HFF-Myc (cell line): ENCODE measurements around the gene ACOT4.
"Not testable (repeated sequence)": the region's sequence is repeated elsewhere in the genome, so short reads cannot be mapped to it uniquely, and the experiment has no call there.

ENCODE experiments used
- DNase-seq: peaks from one replicate; pipeline ENCODE4 v3.0.0-alpha.2; 2011; ENCODE audit warnings: low read depth; ENCODE audit errors: extremely low read depth
- H3K4me3 ChIP-seq: replicated peaks from 2 replicates; pipeline ENCODE4 v1.5.1; 2011; ENCODE audit warnings: low read depth, mild to moderate bottlenecking, control low read depth, low read length
- TF ChIP-seq, protein P1 (sequence below): IDR thresholded peaks from 2 replicates; pipeline ENCODE4 v1.5.1; 2012; ENCODE audit warnings: mild to moderate bottlenecking, low read depth, low read length, control low read depth; ENCODE audit errors: missing control alignments

Gene ACOT4, protein sequence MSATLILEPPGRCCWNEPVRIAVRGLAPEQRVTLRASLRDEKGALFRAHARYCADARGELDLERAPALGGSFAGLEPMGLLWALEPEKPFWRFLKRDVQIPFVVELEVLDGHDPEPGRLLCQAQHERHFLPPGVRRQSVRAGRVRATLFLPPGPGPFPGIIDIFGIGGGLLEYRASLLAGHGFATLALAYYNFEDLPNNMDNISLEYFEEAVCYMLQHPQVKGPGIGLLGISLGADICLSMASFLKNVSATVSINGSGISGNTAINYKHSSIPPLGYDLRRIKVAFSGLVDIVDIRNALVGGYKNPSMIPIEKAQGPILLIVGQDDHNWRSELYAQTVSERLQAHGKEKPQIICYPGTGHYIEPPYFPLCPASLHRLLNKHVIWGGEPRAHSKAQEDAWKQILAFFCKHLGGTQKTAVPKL

DNA sequence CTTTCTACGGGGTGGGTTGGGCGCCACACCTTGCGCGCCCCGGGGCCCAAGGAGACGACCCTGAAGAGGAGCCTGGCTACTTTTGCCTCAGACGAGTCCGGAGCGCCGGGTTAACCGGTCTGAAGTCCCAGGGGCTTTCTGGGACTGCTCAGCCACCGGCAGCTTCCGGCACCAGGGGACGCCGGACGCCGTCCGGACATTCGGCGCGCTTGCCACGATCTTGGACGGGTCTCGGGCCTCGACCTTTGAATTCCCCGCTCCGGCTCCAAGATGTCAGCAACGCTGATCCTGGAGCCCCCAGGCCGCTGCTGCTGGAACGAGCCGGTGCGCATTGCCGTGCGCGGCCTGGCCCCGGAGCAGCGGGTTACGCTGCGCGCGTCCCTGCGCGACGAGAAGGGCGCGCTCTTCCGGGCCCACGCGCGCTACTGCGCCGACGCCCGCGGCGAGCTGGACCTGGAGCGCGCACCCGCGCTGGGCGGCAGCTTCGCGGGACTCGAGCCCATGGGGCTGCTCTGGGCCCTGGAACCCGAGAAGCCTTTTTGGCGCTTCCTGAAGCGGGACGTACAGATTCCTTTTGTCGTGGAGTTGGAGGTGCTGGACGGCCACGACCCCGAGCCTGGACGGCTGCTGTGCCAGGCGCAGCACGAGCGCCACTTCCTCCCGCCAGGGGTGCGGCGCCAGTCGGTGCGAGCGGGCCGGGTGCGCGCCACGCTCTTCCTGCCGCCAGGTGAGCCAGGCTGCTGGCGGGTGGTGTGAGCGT lies at the start of gene ACOT4:
Gene ACOT4, plus strand, starts transcription at position 184 of the 760 bp plus-strand sequence. Its CDS starts 87 bp downstream, at position 271.
- TF ChIP-seq, protein P1, sequence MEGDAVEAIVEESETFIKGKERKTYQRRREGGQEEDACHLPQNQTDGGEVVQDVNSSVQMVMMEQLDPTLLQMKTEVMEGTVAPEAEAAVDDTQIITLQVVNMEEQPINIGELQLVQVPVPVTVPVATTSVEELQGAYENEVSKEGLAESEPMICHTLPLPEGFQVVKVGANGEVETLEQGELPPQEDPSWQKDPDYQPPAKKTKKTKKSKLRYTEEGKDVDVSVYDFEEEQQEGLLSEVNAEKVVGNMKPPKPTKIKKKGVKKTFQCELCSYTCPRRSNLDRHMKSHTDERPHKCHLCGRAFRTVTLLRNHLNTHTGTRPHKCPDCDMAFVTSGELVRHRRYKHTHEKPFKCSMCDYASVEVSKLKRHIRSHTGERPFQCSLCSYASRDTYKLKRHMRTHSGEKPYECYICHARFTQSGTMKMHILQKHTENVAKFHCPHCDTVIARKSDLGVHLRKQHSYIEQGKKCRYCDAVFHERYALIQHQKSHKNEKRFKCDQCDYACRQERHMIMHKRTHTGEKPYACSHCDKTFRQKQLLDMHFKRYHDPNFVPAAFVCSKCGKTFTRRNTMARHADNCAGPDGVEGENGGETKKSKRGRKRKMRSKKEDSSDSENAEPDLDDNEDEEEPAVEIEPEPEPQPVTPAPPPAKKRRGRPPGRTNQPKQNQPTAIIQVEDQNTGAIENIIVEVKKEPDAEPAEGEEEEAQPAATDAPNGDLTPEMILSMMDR, result no peak
- H3K4me3 ChIP-seq, result peak within 1 kb of the TSS; percentile 31
- no peak for DNase-seq

DNA sequence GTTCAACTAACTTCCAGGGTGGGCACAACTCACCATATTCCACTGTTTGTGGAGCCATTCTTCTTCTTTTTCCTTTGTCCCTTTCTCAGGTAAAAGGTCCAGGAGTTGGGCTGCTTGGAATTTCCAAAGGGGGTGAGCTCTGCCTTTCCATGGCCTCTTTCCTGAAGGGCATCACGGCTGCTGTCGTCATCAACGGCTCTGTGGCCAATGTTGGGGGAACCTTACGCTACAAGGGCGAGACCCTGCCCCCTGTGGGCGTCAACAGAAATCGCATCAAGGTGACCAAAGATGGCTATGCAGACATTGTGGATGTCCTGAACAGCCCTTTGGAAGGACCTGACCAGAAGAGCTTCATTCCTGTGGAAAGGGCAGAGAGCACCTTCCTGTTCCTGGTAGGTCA lies 48.7 kb upstream of the ACOT4 start:
- not testable (repeated sequence) for DNase-seq, H3K4me3 ChIP-seq

DNA sequence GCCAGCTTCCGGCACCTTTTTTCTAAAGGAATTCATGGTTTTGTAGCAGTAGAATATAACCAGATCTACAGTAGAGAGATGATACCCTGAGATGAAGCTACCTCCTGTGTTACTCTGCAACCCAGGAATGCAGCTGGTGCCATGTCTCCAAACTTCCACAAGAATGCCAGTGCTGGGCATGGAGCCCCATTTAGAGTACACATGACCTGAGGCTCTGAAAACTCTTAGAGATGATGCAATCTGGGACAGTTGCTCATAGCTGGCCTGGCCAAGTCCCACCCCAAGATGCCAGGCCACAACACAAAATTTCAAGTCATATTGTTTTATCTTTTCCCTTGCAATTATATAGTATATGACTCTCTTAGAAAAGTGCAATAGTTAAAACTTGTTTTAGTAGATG lies 46.3 kb upstream of the ACOT4 start:
- not testable (repeated sequence) for DNase-seq

DNA sequence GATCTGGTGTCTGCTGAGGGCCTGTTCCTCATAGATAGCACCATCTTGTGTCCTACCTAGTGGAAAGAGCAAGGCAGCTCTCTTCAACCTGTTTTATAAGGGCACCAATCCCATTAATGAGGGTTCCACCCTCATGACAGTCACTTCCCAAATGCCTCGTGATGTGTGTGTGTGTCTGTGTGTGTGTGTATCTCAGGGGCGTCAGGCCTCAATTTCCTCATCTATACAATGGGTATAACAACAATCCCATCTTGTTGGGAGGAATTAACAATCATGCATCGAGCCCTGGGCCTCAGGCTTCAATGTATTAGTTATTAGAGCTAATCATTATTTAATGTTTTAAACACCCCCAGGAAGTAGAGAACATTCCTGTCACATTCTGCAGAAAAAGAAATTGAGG lies 42.6 kb upstream of the ACOT4 start:
- H3K4me3 ChIP-seq, DNase-seq: not testable (repeated sequence)

More for the DNA sequence above, 46.3 kb upstream of the ACOT4 start:
- not testable (repeated sequence) for H3K4me3 ChIP-seq

DNA sequence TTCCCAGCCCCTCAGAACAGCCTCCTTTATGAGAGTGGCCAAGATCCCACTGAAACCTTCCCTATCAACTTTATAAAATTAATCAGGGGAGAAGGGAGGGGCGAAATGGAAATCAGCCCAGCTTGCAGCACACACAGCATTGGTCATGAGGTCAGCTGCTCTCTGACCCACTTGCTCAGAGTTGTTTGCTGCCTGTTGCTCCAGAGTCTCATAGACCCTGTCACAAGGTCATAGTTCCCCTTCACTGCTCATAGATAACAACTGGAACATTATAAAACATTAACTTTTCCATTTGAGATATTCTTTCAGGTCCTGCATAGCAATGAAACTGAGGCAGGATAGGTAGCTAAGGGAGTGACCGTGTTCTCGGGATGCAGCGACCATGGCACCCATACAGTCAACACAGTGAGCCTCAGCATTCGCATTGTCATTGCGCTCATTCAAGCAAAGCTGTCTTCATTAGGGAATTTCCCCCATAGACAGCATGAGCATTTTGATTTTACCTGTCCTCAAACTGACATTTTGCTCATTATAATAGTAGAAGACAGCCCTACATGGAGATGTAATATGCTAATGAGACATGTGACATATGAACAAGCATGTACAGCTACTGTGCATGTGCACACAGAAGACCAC lies 41.7 kb upstream of the ACOT4 start:
- not testable (repeated sequence) for DNase-seq, H3K4me3 ChIP-seq

DNA sequence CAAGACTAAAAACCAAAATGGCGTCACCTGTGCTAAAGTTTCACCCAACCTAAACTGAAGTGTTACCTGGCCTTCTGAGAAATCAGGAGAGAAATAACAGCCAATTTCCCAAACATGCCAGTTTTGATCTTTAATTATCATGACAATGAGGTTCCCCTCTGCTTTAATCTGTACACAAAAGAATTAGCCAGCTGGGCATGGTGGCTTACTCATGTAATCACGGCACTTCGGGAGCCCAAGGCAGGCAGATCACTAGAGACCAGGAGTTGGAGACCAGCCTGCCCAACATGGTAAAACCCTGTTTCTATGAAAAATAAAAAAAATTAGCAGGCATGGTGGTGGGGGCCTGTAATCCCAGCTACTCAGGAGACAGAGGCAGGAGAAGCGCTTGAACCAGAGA lies 37.8 kb upstream of the ACOT4 start:
- no peak for DNase-seq
- TF ChIP-seq, protein P1, result no peak
- H3K4me3 ChIP-seq, result no peak overlapping the region

DNA sequence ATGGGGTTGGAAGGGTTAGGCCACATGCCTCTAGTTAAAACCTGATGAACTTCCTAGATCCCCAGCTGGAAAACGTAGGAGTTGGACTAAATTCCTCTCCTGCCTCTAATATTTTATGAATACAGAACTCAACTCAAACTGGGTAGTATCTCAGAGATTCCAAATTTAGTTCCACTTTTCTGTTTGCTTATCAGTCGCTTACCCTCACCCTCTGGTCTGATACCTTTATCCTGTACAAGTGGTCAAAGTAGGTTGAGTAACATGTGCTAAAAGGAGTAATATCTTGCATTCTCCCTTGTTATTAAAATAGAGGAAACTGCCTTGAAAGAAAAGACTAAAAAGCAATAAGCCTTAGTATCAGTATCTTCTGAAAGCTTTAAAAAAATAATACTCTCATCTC lies 34.5 kb upstream of the ACOT4 start:
- not testable (repeated sequence) for DNase-seq, H3K4me3 ChIP-seq

DNA sequence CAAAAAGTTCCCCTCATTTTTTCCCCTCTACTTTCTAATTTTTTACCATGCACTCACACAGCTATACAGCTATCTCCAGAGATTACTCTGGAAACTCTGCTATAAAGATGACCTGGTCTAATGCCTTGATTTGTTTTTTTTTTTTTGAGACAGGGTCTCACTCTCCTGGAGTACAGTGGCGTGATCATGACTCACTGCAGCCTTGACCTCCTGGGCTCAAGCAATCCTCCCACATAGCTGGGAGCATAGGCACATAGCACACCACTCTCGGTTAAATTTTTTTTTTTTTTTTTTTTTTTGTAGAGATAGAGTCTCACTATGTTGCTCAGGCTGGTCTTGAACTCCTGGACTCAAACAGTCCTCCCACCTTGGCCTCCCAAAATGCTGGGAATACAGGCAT lies 33.4 kb upstream of the ACOT4 start:
- not testable (repeated sequence) for DNase-seq, H3K4me3 ChIP-seq

DNA sequence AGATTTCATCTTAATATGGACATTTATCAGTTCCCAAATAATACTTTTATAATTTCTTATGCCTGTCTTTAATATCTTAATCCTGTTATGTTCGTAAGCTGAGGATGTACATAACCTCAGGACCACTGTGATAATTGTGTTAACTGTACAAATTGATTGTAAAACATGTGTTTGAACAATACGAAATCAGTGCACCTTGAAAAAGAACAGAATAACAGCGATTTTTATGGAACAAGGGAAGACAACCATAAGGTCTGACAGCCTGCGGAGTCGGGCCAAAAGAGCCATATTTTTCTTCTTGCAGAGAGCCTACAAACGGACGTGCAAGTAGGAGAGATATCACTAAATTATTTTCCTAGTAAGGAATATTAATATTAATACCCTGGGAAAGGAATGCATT lies 29.4 kb upstream of the ACOT4 start:
- DNase-seq, H3K4me3 ChIP-seq: not testable (repeated sequence)

DNA sequence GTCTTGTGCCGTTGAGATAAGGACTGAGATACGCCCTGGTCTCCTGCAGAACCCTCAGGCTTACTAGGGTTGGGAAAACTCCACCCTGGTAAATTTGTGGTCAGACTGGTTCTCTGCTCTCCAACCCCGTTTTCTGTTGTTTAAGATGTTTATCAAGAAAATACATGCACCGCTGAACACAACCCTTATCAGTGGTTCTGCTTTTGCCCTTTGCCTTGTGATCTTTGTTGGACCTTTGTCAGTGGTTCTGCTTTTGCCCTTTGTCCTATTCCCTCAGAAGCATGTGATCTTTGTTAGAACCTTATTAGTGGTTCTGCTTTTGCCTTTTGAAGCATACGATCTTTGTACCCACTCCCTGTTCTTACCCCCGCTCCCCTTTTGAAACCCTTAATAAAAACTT lies 29.0 kb upstream of the ACOT4 start:
- H3K4me3 ChIP-seq, DNase-seq: not testable (repeated sequence)

DNA sequence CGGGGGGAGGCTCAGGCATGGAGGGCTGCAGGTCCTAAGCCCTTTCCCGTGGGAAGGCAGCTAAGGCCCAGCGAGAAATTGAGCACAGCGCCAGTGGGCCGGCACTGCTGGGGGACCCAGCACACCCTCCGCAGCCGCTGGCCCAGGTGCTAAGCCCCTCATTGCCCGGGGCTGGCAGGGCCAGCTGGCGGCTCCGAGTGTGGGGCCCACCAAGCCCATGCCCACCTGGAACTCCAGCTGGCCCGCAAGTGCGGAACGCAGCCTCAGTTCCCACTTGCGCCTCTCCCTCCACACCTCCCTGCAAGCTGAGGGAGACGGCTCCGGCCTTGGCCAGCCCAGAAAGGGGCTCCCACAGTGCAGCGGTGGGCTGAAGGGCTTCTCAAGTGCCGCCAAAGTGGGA lies 25.2 kb upstream of the ACOT4 start:
- not testable (repeated sequence) for DNase-seq, H3K4me3 ChIP-seq

DNA sequence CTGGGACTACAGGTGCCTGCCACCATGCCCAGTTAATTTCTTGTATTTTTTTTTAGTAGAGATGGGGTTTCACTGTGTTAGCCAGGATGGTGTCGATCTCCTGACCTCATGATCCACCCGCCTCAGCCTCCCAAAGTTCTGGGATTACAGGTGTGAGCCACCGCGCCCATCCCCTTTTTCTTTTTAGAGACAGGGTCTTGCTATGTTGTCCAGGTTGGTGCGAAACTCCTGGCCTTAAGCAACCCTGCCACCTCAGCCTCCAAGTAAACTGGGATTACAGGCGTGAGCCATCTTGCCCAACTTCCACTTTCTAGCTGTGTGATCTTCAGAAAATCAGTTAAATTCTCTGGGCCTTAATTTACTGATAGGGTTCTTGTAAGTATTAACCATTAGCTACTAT lies 24.7 kb upstream of the ACOT4 start:
- DNase-seq, H3K4me3 ChIP-seq: not testable (repeated sequence)
